HL-60/S4 treated with phorbol 12-myristate 13-acetate at 8.2 ng/mL for 4 days and 3 days (cell line): ENCODE measurements around the gene GPR160.

Experiments used
- in situ Hi-C: fragments of 300-500 bp; cut with MboI; formaldehyde crosslinking; loops from 2 replicates; pipeline ENCODE4 v1.15.0; 2022; ENCODE audit warnings: low sequenced_read_pairs

GPR160 gene

GRCh38 chr3:170063691-170064090 is 25.9 kb downstream of the GPR160 start:
- in situ Hi-C loops, result no loop called here

DNA sequence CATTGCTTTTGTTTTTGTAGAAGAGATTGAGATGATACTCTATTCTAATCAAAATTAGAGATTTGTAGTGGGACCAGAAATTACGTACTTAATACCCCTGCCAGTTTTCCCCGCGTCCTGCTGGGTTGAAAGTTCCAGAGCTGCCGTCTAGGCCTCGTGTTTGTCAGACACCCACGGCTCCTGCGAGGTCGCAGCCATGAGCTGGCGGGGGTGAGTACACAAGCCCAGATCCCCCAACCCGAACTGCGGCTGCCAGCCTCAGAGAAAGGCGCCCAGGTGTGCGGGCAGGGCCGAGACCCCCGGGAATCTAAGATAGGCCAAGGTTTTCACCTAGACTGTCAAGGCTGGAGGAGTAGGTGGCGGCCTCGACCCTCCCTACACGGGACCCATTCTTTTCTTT is 26.3 kb downstream of the GPR160 start:
- in situ Hi-C loops, result no loop called here

GRCh38 chr3:170075441-170076091 is 37.8 kb downstream of the GPR160 start:
- in situ Hi-C loops, result no loop called here

- in situ Hi-C loops, result no loop called here
These were observed 39.0 kb downstream of the GPR160 start for GRCh38 chr3:170076715-170077238.

DNA sequence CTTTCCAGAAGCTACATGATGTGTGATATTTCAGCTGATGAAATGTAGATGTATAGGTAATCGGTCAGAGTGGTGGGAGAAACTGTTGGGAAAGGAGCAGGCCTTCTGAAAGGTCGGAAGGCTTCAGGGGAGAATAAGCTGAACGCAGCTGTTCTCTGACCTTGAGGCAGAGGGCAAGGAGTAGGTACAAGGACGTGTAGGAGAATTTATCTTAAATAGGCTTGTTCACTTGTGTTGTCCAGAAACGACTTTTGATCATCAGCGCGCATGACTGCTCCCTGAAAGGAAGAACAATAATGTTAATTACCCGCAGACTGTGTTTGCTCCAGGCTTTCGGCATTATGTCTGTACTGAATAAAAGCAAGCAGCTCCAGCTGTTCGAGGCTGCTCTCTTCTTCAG is 39.6 kb downstream of the GPR160 start:
- in situ Hi-C loops, result no loop called here

- in situ Hi-C loops, result no loop called here
These were observed 41.0 kb downstream of the GPR160 start for GRCh38 chr3:170078620-170079281.

DNA sequence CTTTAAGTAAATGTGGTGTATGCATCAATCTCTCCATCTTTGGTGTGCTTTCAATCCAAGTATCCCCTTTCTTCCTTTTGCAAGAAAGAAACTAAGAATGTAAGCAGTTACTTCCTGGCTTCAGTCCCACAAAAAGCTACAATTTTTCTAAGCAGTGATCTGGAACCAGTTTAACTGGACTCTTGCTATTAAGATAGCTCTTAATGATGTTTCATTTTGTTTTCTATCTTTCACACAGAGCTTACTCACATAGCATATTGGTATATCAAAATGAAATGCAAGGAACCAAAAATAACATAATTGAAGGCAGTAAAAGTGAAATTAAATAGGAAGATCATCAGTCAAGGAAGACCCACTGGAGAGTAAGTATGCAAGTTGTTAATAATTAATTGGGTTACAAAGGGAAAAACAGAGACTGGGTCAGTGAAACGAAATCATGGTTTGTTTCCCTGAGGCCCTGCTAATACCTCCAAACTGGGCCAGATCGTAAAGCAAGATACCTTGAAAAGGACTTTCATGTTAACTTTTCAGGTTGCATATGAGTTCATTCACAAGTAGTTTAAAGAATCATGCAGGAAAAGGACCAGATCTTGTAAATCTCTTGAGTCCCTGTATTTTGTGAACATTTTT is 41.9 kb downstream of the GPR160 start:
- in situ Hi-C loops, result no loop called here

DNA sequence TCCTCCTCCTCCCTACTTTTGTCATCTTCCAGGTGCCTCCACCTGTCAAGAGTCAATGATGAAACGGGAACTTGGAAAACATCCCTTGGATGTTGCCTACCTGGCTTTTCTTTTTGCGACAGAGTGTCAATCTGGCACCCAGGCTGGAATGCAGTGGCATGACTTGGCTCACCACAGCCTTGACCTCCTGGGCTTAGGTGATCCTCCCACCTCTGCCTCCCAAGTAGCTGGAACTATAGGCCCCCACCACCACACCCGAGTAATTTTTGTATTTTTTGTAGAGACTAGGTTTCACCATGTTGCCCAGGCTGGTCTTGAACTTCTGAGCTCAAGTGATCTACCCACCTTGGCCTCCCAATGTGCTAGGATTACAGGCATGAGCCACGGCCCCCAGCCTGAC is 42.8 kb downstream of the GPR160 start:
- in situ Hi-C loops, result no loop called here

- in situ Hi-C loops, result no loop called here
These were observed 43.4 kb downstream of the GPR160 start for GRCh38 chr3:170081079-170081741.

DNA sequence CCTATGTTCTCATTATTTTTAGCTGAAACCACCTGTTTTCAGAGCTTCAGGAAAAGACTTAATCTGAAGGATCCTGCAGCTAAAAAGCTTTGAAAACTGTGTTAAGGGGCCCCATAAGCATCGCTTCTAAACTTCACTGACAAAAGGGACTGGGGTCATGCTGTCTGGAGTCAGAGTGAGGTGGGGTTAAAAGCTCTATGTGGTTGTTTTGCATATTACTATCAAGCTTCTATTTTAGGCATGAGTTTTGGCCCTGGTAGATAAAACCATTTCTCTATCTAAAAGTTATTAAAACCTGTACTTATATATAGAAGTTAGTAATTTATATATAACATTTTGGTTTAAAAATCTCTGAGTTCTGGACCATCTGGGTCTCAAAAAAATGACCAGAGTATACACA is 45.5 kb downstream of the GPR160 start:
- in situ Hi-C loops, result no loop called here

DNA sequence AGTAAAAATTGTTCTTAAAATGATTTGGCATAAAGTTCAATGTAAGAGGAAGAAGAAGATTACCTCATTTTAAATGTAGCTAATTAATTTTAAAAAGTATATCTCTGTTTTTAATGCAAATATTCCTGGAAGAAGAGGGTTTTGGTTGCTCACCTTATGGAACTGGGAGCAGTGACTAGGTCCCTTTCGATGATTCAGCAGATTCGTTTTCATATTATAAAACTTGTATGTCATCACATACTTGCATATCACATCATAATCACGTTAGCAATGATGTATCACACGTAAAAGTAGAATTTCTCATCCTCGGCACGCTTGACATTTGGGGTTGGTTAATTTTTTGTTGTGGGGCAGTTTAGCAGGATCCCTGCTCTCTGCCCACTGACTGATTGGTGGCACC is 47.6 kb downstream of the GPR160 start:
- in situ Hi-C loops, result no loop called here

GRCh38 chr3:170089862-170090600 is 52.2 kb downstream of the GPR160 start:
- in situ Hi-C loops, result no loop called here

DNA sequence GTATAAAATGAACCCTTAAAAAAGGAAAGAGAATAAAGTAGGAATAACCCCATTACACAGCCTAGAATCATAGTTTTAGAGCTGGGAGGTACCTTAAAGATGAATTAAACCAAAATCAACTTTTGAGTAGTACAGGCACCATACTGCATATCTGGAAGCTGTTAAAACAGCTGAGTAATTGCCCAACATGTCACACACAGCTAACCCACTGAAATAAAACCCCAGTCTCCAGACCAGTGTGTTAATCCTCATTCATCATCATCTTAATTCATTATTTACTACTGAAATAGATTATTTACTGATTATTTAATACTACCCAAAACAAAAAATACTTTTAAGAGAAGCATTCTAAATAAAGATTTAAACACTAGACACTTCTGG is 52.8 kb downstream of the GPR160 start:
- in situ Hi-C loops, result no loop called here

- in situ Hi-C loops, result no loop called here
These were observed 55.1 kb downstream of the GPR160 start for GRCh38 chr3:170092907-170093306.

GRCh38 chr3:170095771-170096170 is 58.0 kb downstream of the GPR160 start:
- in situ Hi-C loops, result no loop called here

DNA sequence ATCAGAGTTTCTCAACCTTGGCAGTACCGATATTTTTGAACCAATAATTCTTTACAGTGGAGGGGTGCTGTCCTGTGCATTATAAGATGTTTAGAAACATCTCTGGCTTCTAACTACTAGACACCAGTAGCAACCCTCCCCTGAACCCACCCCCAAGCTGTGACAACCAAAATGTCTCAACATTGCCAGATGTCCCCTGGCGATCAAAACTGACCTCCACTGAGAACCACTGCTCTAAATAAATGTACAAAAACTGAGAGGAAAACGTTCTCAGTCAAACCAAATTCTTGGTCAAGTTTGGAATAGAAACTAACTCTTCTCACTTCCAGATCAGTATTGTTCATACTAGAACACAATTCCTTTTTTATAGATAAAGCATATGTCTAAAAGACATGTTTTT is 58.5 kb downstream of the GPR160 start:
- in situ Hi-C loops, result no loop called here

- in situ Hi-C loops, result no loop called here
These were observed 61.0 kb downstream of the GPR160 start for GRCh38 chr3:170098753-170099152.

DNA sequence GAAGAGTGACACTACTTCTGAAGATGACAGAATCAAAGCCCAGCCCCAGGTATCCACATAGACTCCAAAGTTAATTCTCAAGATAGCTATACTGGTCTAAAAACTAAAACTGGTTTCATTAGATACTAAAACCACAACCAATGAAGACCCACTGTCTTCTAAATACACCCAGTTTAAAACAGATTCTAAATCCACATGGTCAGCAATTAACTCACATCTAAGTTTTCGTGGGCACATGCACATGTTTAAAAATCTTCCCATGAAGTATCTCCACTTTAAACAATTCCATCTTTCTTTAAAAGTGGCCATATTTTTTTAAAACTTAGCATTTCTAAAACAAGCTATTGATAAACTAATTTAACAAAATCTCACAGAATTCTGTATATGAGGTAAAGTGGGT is 63.1 kb downstream of the GPR160 start:
- in situ Hi-C loops, result no loop called here

DNA sequence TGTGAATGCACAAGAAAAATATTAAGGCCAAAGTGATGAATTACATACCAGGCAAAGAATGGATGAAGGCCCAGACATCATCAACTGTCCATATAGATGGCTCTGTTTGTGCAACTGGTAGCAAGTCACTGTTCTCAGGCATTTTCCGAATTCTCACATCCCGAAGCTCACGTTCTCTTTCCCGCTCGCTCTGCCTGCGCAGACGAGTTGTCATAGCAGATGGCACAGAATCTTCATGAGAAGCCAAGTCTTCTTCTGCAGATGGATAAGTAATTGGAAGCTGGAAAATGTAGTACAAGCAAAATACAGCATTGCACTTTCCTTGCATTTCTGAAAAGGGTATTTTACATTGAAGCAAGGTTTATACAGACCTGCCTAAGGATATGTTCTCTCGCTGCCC is 64.6 kb downstream of the GPR160 start:
- in situ Hi-C loops, result no loop called here

DNA sequence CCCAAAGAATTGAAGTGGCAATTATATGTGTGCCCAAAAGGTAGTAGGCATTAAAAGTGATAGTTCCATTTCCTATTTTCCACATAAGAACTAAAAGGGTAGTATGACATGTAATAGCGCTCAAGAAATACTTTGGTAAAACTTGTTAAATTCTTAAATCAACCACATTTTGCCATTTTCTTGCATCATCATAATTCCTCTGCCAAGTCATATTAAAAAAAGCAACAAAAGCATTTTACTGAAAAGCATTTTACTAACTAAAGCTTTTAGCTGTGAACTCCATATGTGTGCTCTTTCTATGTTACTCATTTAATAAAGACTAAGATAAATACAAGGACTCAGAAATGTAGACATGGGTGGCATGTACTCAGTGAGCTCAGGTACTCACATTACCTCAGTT is 70.1 kb downstream of the GPR160 start:
- in situ Hi-C loops, result no loop called here

- in situ Hi-C loops, result no loop called here
These were observed 71.2 kb downstream of the GPR160 start for GRCh38 chr3:170108955-170109354.
